HL-60/S4 treated with retinoic acid at 250 ng/mL for 4 days and 3 days (cell line): Measurements from ENCODE around the gene BATF3.

Source experiments
- in situ Hi-C: fragments of 300-500 bp; cut with MboI; formaldehyde crosslinking; loops from 2 replicates; pipeline ENCODE4 v1.7.0; 2022; ENCODE audit warnings: low sequenced_read_pairs

The BATF3 gene

DNA sequence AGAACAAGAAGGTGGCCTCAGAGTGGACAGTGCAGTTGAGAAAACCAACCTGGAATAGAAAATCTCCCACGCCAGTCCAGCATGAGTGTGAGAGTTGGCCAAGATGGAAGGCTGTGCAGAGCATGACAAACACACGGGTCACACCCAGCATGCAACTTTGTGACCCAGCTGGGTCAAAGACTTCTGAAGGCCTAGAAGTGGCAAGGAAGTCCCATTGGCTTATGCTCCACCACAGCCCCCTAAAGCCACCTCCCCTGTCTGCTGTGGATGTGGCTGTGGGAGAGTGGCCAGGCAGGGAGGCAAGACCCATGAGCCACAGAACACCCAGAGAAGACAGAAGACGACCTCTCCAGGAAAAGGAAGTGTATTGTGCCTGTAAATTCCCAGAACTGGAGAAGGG, 13.6 kb downstream of the BATF3 start:
- in situ Hi-C loops: no loop called here

DNA sequence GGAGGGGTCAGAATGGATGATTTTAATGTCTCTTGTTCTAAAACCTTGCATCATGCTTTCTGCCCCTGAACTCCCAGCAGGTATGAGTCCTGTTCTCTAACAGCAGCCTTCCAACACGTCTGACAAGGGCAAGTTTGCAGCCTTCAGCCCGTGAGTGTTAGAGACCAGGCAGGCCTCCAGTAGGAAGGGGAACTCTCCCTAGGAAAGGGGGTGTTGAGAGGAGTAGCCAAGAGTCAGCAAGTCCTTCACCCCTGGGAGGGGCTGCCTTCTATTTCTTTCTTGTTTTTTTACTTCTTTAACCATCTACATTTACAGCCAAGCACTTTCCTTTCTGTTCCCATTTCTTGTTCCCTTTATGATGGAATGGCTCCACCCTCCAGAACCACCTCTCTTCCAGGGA, 14.2 kb downstream of the BATF3 start:
- in situ Hi-C loops: no loop called here

DNA sequence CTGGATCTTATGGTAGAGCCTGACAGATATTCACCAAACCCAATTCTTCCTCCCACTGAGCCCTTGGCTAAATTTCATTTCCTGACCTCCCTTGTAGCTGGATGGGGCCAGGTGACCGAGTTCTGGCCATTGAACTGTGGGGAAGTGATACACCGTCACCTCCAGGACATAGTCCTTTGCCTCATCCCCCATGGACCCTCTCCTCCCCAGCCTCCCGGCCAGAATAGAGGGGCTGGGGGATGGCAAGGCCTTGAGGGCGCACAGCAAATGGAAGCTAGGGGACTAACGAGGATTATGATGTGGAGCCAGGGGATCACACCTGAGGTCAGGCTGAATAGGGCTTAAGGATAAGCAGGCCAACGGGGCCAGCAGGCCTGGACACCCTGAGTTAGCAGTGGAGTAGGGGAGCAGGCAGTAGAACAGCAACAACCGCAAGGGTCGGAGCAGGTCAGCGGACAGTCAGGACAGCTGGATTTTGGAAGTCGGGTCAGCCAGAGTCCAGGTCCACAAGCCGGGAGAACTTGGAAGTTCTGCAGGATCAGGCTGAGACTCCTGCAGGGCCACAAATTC, 15.0 kb downstream of the BATF3 start:
- in situ Hi-C loops: no loop called here

DNA sequence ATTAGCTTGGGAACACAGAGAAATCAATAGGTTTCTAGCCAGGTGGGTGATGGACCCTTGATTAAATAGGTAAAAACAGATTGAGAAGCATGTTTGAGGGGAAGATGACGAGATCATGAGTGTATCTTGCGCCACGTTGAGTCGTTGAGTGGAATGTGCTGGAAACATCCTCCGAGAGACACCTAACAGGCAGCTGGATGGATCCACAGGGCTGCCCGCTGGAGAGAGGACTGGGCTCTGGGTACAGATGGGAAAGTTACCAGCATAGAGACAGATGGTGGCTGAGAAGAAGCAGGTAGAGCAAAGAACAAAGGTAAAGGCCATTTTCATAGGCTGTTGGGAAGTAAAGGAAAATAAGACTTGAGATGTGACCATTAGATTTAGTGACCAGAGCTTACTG, 15.6 kb downstream of the BATF3 start:
- in situ Hi-C loops: no loop called here

DNA sequence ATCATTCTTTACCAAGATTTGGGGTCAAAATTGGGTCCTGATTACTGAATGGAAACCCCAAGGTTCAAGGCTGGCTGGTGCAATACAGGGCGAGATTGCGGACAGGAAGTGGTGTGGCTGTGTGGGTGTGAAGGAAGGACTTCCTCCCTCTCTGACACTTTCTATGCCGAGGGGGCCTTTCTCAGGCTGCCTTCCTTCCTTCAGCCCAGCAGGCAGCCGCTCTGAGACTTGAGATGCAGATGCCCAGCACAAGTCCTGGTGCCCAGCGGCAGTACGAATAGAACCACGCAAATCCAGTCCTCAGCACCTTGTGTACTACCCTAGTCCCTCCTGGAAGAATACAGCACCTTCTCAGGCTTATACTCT, 16.3 kb downstream of the BATF3 start:
- in situ Hi-C loops: no loop called here

DNA sequence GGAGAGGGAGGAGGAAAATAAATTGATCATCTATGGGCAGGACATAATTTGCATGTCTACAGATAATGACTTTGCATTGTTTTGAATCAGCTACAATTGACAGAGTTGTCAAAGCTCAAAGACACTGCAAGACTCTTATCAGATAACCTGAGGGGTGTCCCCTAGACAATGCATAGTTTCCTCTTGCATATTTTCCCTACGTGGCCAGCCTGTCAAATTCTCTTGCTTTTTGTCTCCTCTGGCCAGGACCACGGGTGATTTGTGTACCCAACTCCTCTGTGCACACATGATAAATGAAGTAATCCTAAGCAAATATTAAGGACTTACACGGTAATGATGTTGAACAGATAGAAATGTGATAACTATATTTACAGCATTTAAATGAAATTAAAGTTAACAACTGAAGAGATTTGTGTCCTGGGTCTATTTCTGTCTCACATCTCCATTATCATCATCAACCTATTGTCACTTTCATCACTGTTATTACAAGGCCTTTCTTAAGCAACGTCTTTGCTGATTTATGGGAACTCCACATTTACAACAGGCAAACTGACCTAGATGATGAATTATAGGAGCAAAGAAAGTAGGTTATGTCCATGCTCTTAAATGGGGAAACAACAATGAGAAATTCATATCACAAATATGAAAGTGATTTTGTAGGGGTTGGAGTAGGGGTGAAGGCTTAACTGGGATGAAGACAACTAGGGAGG, 18.8 kb downstream of the BATF3 start:
- in situ Hi-C loops: no loop called here

DNA sequence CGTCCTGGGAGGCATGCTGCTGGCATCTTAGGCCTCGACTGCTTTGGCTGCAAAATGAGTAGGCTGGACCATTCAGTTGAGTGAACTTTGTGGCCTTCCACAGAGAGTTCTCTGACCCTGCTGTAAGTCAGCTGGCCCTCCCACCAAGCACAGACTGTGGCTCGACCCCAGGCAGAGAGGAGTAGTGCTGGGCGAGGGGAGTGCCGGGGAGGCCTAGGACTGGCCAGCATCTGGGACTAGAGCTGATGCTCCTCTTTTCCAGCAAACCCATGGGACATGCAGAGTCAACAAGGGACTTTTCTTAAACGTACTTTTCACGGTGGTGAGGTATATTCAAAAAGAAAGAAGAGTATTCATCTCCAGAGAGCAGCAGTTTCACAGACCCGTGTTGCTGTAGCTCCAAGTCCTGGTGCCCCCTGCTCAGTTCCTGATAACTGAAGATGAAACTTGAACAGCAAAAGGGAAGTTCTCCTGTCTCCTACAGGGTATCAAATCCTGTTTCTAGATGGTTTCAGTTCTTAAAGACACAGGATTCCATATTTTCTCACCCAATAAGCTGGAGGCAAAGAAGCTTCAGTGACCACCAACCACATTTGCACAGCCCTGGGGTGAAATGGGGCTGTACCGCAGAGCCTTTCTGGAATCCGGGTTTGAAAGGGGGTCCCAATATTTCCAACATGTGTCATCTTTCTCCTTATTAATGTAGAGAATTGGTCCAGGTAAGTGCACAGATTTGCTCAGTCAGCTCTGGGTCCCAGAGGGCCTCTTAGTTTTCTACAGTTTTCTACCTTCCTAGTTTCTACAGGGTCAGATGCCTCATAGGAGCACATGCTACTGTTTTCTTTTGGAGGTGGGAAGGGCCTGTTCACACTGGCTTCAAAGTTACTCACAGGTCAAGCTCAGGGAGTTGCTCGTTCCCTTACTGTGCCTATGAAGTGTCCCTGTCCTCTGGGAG, 20.9 kb downstream of the BATF3 start:
- in situ Hi-C loops: no loop called here

DNA sequence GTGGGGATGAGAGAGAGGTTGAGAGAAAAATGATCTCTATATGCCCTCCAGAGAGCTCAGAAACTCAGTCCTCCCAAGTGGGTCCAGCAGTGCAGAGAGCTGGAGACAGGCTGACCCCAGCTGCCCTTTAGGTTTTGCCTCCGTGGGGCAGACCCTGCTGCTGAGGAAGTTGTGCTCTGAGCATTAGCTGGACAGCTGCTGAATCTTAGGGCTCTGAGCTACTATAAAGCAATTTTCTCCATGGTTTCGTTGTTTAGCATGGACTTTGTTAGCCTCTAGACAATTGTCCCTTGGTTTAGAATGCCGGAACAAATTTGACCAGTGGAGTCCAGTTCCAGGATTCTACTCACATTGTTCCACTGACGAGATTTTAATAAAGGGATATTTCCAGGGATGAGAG, 22.1 kb downstream of the BATF3 start:
- in situ Hi-C loops: no loop called here

DNA sequence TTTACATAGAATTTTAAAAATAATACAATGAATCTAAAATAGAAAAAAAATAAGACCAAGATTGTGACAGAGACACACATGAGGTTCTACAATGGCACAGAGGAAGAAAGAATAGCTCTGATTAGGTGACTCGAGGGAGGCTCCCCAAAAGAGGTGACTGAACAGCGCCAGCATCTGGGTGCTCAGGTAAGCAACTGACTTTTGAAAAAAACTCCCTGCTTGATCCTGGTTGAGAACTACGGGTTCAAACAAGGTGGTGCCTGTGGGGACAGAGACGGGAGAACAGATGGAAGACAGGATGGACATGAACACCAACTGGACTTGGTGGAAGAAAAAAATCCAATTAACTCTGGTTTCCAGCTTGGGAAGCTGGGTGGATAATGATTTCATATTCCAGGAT, 22.5 kb downstream of the BATF3 start:
- in situ Hi-C loops: no loop called here

DNA sequence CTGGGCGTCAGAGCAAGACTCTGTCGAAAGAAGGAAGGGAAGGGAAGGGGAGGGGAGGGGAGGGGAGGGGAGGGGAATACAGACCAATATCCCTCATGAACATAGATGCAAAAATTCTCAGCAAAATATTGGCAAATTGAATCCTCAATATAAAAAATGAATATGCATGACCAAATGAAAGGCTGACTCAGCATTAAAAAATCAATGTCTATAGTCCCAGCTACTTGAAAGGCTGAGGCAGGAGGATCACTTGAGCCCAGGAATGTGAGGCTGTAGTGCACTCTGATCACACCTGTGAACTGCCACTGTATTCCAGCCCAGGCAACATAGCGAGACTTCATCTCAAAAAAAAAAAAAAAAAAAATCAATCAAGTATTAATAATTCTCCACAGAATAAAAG, 24.0 kb downstream of the BATF3 start:
- in situ Hi-C loops: no loop called here

DNA sequence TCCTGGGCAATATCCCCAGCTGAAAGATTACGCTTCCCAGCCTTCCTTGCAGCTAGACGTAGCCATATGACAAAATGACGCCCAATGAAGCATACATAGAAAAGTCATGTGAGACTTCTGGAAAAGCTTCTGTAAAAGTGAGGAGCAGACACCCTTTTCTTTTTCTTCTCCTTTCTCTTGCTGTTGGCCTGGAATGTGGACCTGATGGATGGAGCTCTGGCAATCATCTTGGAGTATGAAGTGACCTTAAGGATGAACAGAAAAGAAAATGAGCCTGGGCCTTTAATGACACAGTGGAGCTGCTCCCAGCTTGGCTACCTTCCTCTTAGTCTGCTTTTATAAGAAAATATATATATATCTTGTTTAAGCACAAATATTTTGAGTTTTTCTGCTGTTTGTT, 24.8 kb downstream of the BATF3 start:
- in situ Hi-C loops: loop anchor here (25.0 kb wide), 1 partner anchor 312 kb away; no protein-coding TSS in a partner anchor

DNA sequence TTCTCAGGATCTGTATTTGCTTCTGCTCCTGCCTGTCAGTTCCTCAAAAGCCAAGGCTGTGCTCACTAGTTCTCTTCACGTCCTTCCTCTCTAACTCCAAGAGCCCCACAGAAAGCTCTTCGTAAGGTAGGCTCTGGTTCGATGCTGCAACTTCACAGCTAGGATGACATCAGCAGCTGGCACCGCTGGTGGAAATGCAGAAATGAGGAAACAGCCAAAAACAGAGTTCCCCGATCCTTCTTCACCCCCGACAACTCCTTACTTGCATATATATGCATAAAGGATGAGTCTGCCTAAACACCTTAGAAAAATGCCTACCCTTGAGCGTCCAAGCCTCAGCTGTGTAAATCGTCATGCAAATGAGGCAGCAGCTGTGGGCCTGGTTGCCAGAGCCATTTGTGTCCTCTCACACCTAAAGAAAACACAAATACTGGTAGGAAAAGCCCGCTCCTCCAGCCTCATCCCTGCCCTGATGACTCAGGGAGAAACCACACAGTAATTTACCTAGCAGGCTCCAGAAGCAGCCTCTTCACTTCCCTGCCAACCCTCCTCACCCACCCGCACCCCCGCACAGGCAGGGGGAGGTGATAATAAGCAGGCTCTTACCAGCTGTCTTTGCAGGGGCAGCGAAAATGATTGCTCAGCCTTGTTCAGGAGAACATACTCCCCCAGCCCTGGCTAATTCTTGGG, 28.2 kb downstream of the BATF3 start:
- in situ Hi-C loops: loop anchor here (25.0 kb wide), 1 partner anchor 316 kb away; no protein-coding TSS in a partner anchor

DNA sequence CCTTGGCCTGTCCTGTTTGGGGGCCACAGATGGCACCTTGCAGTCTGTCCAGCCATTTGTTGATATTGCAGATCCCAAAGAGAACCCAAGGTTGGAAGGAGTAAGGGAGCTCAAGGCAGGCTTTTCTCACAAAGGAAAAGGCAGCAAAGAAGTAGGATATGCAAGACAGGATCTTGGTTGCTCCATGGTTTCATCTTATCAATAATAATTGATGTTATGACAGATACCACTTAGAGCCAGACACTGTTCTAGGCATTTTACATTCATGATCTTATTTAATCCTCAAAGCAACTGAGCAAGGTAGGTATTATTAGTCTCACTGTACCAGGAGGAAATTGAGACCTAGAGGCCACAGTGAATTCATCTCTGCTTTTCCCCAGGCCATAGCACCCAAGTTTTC, 28.8 kb downstream of the BATF3 start:
- in situ Hi-C loops: loop anchor here (25.0 kb wide), 1 partner anchor 316 kb away; no protein-coding TSS in a partner anchor

DNA sequence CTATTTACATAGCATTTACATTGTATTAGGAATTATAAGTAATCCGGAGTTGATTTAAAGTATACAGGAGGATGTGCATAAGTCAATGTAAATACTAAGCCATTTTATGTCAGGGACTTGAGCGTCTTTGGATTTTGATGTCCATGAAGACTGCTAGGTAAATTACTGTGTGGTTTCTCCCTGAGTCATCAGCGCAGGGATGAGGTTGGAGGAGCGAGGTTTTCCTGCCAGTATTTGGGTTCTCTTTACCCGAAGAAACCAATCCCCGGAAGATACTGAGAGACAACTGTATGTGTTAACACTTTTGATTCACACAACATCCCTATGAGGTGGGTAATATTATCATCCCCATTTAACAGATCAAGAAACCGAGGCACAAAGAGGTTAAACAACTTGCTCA, 29.3 kb downstream of the BATF3 start:
- in situ Hi-C loops: loop anchor here (25.0 kb wide), 1 partner anchor 317 kb away; no protein-coding TSS in a partner anchor

DNA sequence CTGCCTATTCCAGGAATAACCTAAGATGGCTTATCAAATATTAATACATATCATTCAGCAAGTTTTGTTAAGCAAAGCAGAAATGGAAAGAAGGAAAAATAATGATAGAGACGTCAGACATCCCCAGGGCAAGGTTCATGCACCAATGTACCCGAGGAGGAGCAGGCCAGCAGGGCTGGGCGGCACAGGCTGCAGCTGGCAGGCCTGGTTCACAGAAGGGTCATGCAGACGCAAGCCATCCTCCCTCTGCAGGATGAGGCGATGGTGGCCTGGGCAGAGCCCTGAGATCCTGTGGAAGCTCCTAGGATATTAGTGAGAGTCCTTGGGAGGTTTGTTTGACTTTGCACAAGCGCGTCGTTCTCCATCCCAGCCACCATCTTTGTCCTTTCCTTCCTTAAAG, 30.0 kb downstream of the BATF3 start:
- in situ Hi-C loops: loop anchor here (25.0 kb wide), 1 partner anchor 318 kb away; no protein-coding TSS in a partner anchor

DNA sequence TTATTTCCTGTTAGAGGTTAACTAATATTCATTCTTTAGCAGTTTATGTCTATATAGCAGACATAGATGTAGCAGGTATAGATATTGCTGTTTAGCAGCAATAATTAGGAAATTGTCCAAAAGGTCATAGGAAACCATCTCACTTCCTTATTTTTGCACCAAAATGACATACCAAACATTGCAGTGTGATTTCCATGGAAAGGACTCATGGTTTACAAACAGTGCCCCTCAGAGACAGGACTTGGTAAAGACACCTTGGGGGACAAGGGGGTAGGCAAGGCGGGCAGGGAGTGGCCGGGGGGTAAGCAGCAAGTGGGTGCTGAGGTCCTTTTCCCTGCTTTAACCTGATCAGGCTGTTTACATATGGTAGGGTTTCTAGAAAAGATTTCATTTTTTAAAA, 30.5 kb downstream of the BATF3 start:
- in situ Hi-C loops: loop anchor here (25.0 kb wide), 1 partner anchor 318 kb away; no protein-coding TSS in a partner anchor

DNA sequence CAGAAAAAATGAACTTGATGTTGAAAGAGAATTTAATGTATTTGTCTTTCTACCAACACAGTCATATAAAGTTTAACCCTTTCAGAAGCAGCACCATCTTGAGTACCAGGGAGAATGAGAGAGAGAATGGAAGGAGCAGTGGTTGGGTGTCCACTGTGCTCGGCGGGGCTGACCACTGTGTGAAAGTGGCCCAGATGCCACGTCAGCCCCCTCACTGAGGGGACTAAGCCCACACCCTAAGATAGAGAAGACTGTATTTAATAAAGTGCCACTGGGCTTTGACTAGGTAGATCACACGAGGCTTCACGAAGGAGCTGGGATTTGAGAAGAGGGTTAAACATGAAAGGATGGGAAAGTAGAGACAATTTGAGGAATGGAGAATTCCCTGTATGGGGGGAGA, 31.2 kb downstream of the BATF3 start:
- in situ Hi-C loops: loop anchor here (25.0 kb wide), 1 partner anchor 319 kb away; no protein-coding TSS in a partner anchor

DNA sequence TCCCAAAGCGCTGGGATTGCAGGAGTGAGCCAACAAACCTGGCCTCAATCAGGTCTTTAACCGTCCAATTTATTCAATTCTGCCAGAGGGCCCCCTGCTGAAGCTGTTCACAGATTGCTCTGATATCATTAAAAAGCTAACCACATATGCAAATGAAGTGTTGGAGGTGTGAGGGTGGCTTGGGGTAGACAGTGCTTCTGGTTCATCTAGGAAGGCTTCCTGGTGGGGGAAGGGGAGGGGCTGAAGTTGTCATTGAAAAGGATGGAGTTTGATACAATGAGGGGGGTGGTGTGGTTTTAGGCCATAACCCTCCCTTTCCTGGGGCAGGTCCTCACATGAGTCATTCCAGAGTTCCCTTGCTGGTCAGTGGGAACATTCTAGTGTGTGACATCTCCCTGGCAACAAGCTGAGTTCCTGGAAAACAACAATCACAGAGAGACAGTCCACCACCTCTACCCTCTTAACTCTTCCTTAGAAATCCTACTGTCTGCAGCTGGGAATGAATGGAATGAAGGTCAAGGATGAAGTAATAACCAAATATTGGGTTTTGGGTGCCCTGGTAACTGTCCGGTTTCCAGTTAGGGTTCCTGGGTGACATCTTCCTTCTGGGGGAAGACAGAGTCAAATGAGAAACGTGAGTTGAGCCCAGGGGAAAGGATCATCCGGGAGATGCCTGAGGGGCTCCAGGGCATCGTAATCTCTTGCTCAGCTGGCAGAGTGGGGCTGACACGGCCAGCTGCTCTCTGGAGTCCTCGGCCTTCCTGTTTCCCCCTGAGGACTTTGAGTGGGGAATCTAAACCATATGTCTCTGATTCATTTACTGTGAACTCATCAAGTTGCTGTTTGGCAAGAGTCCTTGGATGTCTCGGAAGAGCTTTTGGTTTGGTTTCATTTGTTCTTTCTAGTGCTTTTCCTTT, 32.2 kb downstream of the BATF3 start:
- in situ Hi-C loops: loop anchor here (25.0 kb wide), 1 partner anchor 320 kb away; no protein-coding TSS in a partner anchor

DNA sequence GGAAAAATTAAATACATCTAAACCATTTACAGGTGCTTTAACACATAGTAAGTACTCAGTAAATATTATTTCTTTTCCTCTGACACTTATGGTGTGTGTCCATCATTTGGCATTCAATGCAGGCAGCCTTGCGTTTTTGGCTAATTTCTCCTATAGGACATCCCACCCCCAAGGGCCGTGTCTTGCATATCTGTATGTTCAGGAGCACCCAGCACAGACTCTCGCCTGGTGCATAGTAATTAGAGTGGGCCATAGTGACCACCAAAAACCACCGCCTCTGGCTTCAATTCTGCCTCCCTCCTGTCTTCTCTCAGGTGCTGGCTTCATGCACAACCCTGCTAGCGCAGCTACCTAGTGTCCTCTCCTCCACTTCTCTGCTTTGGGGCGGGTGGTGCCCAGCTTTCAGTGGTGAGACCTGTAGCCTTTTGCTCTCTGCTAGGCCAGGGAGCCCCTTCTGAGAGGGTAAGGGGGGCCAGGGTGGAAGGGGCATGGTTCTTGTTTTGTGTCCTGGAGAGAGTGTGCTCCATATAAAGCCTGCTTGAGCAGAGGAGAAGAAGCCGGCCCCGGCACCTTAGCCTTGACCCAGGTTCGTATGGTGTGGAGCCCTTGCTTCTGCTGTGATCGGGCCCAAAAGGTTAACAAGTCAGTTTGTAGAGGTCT, 33.4 kb downstream of the BATF3 start:
- in situ Hi-C loops: loop anchor here (25.0 kb wide), 1 partner anchor 321 kb away; no protein-coding TSS in a partner anchor
